ENCODE data around the gene DOCK4. TPM values are rescaled to one million over a fixed set of nuclear protein-coding genes. Genes with fewer than 3 reads are reported as not detected.

DOCK4 gene
- total RNA-seq, 1 donor from 2014 or later: 51.2 TPM

DNA sequence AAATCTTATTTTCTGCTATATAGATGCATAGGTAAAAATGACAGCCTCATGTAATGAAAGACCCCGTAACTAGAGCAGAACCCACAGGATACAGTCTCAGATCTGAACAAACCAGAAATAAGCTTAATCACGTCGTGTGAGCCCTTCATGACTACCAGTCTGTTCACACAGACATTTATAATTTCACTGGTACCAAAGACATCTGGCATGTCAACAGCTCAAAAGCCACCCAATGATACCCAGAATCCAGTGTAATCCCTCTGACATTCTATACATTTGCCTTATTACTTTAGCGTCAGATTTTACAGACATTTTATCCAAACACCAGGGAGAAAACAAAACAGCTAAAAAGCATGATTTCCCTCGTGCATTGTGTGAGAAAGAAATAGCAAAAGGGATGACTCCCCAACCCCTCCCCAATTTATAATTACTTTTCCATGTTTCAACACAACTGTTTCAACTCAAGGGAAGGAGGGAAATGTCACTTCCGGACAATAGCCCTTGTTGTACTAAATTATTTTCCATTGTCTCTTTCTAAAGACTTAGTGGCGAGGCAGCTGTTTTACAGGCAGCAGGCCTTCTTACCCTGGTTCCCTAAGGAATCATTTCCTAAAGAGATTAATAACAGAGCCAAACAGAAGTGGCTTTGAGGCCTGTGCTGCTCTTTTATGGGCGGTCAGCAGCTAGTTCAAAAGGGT is 33.2 kb downstream of the DOCK4 start:
- DNase-seq (ENCODE audit: low spot score) (no peak), ATAC-seq (peak; percentile 91)
- intact Hi-C loops (cut with DNase I): no loop called here

DNA sequence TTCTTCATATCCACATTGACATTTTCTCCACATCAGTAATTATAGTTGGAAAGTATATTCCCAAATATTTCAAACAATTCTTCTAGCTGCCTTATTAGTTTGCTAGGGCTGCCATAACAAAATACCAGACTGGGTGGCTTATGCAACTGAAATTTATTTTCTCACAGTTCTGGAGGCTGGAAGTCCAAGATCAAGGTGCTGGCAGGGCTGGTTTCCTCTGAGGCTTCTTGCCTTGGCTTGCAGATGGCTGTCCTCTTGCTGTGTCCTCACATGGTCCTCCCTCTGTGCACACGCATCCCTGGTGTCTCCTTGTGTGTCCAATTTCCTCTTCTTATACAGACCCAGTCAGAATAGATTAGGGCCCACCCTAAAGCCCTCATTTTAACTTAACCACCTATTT is 34.5 kb downstream of the DOCK4 start:
- no peak for DNase-seq (ENCODE audit: low spot score)

GRCh38 chr7:112168915-112169314 is 37.3 kb downstream of the DOCK4 start:
- no peak for DNase-seq (ENCODE audit: low spot score)
- intact Hi-C loops (cut with DNase I): no loop called here
- ATAC-seq: no peak

More for the DNA sequence above, 34.5 kb downstream of the DOCK4 start:
- ATAC-seq: no peak
- intact Hi-C loops (cut with DNase I): no loop called here

DNA sequence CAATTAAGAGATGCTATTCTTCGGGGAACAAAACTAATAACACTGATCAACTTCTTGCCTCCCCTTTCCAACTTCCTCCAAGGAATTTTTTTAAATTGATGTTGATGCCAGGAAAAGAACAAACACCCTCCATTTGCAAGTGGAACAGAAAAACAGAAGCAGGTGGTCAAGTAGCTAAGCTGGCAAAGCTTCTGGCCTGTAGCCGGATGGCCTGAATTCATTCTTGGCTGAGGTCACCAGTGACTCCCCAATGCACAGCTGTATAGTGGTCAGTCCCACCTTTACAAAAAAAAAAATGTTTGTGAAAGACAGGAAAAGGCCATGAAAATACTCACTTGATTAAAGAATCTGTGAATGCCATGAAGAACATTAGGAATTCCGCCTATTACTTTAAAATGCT is 39.1 kb downstream of the DOCK4 start:
- DNase-seq (ENCODE audit: low spot score) (no peak), ATAC-seq (no peak)
- intact Hi-C loops (cut with DNase I): no loop called here

GRCh38 chr7:112162784-112163506 is 43.3 kb downstream of the DOCK4 start:
- ATAC-seq (no peak), DNase-seq (ENCODE audit: low spot score) (no peak)
- intact Hi-C loops (cut with DNase I): no loop called here

GRCh38 chr7:112162142-112162766 is 43.9 kb downstream of the DOCK4 start:
- ATAC-seq (peak; percentile 80), DNase-seq (ENCODE audit: low spot score) (no peak)
- intact Hi-C loops (cut with DNase I): no loop called here

GRCh38 chr7:112161253-112162141 is 44.7 kb downstream of the DOCK4 start:
- intact Hi-C loops (cut with DNase I): no loop called here
- no peak for DNase-seq (ENCODE audit: low spot score)

DNA sequence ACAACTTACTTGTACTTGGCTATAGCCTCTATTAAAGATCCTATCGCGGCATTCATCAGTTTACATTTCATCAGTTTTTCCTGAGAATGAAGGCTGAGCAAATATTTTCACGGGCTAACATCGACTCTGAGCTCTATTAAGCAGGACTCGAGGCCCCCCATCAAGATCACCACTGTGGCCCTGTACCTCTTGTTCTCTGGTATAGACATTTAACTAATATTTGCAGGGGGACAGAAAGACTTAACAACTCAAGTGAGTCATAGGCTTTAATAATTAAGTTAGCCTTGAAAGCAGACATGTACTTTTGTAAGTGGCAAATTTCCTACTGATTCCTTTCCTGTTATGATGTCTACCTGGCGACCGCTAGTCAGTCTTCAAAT is 45.4 kb downstream of the DOCK4 start:
- no peak for ATAC-seq
- no peak for DNase-seq (ENCODE audit: low spot score)
- intact Hi-C loops (cut with DNase I): no loop called here

More at GRCh38 chr7:112161253-112162141, 44.7 kb downstream of the DOCK4 start:
- no peak for ATAC-seq

- intact Hi-C loops (cut with DNase I): no loop called here
- DNase-seq (ENCODE audit: low spot score) (no peak), ATAC-seq (peak; percentile 16)
Observed at GRCh38 chr7:112160130-112160770, 45.9 kb downstream of the DOCK4 start.

DNA sequence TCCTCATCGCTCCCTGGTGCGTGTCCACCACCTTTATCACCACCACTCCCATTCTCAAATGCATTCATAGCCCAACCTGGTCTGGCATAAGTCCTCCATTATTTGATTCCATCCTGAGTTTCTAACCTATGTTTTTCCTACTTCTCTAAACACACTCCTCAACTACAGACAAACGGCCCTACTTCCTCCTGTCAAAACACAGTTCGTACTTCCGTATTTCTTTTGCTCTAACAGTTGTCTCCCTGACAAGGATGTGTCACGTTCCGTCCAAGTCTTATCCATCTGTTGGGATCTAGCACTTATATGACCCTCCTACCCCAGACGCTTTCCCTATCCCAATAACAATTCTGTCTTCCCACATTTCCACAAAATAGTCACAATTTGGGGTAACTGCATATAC is 46.8 kb downstream of the DOCK4 start:
- no peak for ATAC-seq
- intact Hi-C loops (cut with DNase I): no loop called here
- no peak for DNase-seq (ENCODE audit: low spot score)

DNA sequence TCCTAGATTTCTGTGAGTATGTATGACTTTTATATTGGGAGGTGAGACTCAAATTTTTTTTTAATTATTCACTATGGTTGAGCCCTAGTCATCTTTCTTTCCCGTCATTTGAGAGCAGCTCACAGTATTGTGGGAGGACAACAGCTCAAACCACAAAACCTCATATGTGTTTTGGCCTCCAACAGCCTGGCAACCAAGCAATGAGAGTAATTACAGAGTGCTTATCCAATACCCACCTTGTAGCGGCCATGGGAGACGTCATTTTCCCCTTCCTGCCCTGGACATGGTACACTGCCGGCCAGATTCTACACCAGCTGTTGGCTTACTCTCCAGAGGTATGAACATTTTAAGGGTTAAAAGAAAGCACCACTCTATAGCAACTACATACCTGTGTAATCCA is 49.1 kb downstream of the DOCK4 start:
- intact Hi-C loops (cut with DNase I): no loop called here
- DNase-seq (ENCODE audit: low spot score) (no peak), ATAC-seq (no peak)

DNA sequence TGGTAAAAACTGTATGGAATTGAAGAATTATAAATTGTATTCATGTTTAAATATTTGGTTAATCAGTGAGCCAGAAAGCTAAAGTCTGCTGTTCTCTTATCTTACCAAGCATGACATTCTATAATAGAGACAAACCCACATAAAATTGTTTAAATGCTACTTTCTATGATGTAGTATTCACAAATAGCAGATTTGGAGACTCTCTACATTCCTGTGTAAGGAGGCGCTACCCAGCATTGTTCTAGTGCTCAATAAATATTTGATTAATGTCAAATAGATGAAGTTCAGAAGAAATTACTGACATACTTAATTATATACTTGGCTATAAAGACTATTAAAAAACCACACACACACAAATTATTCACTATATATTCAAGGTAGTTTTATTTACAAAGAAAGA is 49.8 kb downstream of the DOCK4 start:
- DNase-seq (ENCODE audit: low spot score): no peak
- no peak for ATAC-seq
- intact Hi-C loops (cut with DNase I): no loop called here

- no peak for ATAC-seq
- DNase-seq (ENCODE audit: low spot score): no peak
- intact Hi-C loops (cut with DNase I): no loop called here
Observed at GRCh38 chr7:112154690-112155089, 51.5 kb downstream of the DOCK4 start.

GRCh38 chr7:112152186-112152585 is 54.0 kb downstream of the DOCK4 start:
- no peak for ATAC-seq
- intact Hi-C loops (cut with DNase I): no loop called here
- no peak for DNase-seq (ENCODE audit: low spot score)

DNA sequence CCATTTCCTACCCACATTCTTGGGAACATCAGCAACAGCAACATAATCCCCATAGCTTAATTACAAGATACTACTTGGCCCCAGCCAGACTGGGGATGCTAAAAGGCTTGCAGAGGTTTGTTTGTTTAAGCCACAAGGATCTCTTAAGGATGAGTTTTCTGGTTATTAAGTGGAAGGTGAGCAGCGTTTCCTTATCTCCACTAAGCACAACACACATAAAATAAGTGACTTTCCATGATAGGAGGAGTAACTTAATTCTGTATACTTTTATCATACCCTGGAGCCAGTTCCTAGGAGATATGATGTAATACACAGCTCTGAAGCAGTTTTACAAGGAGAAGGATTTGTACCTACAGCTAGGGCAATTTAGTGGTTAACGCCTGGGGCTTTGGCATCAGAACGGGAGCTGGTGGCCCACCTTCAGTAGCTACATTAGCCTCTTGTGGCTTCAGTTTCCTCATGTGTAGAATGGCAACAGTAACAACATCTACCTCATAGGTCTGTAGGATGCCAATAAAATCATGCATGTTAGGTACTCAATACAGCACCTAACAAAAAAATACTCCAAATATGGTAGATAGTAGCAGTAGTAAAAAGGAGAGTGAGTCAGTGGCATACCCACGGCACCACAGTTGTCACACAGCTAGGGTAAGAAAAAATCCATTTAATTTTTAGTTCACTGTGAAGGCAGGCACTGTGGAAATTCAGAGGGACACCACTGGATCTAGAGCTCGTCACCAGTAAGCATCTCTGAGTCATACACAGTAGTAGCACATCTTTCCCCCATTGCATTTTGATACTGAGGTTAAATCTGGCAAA is 55.2 kb downstream of the DOCK4 start:
- no peak for ATAC-seq
- no peak for DNase-seq (ENCODE audit: low spot score)
- intact Hi-C loops (cut with DNase I): no loop called here

- no peak for ATAC-seq
- DNase-seq (ENCODE audit: low spot score): no peak
- intact Hi-C loops (cut with DNase I): no loop called here
Observed at GRCh38 chr7:112149734-112150133, 56.5 kb downstream of the DOCK4 start.

DNA sequence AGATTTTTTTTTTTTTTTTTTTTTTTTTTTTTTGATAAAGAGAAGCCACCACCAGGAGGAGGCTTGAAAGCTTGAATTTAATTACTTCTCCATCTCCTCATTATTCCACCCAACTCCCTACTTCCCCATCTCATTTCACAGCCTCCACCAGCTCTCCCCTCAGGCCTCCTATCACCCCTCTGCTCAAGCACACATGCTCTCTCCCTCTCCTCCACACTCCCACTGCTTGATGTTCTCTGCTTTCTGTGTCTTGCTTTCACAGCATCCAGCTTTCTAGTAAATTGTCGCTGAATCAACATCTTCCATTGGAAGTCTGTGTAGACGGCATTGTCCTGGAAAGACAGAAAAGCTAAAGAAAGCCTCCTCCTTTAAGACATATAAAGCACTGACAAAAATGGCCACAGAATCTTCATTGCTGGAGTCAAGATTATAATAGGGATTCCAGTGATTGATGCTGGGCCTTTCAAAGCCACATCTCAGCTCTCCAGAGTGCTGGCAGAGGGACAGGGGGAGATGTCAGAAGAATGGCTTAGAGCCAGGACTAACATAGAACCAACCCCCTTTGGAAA is 58.3 kb downstream of the DOCK4 start:
- intact Hi-C loops (cut with DNase I): no loop called here
- ATAC-seq: no peak

DNA sequence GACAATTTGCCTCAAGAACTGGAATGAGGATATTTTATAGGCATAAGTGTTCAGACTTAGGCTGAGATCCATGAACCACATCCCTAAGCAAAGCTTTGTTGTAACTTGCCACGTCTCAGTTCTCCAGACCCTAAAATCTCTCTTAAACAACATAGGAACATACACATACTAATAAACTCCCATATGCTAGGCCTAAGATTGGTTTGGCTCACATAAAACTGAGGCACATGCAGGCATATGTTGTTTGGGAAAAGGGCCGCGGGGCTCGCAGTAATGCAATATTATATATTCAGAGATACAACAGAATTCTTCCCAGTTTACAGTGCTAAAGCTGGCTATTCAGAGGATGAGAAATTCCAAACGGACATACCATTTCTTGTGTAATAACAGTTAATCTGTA is 61.0 kb downstream of the DOCK4 start:
- intact Hi-C loops (cut with DNase I): no loop called here
- ATAC-seq (no peak), DNase-seq (ENCODE audit: low spot score) (no peak)

More for the DNA sequence above, 58.3 kb downstream of the DOCK4 start:
- DNase-seq (ENCODE audit: low spot score): no peak

Data from sciatic nerve (tissue), 2 donors.